HG02798 (cell line): ENCODE results near the gene SNTG2.

Source experiments
- ATAC-seq: cut with Tn5 transposase; IDR thresholded peaks from one replicate; pipeline ENCODE4 v1.9.1; 2021; ENCODE audit warnings: mild to moderate bottlenecking; ENCODE audit not compliant: unreplicated experiment, poor library complexity

SNTG2 gene

DNA sequence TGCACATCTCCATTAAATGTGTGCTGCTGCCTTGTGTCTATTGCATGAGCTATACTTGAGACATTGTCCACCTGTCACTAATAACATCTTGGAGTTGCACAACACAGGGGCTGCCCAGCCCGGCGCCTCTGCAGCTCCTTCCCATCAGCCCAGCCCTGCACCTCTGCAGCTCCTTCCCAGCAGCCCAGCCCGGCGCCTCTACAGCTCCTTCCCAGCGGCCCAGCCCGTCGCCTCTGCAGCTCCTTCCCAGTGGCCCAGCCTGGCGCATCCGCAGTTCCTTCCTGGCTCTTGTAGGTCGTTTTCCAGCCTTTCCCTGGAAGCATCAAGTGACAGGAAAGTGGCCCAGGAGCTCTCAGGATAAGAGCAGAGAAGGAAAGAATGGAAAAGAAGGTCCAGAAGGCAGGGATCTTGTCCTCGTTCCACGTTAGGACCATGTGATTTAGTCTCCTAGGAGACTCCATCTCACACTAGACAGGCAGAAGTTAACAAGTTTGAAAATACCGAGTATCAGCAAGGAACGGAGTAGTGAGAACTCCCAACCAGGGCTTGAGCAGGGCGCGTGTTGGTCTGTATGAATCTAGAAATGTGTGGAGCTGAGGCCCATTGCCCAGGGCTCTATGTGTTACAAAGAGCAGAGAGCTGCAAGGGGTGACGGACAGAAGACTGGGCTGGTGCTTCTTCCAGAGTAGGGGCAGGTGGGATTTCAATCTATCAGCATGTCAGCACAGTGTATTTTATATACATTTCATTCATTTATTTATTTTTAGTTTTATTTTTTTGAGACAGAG lies 346.9 kb downstream of the SNTG2 start:
- ATAC-seq, result no peak

DNA sequence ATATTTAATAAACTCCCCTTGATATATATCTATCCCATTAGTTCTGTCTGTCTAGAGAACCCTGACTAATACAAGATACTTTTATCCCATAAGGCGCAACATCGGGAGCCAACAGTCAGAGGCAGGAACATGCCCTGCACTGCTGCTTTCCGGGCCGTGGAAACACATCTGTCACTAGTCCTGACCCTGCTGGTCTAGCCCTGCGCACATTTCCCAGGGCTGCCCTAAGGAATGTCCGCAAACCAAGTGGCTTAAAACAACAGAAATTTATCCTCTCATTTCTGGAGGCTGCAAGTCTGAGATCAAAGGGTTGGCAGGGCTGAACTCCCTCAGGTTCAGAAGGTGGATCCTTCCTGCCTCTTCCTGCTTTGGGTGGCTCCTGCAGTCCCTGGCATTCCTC lies 348.4 kb downstream of the SNTG2 start:
- ATAC-seq, result no peak

DNA sequence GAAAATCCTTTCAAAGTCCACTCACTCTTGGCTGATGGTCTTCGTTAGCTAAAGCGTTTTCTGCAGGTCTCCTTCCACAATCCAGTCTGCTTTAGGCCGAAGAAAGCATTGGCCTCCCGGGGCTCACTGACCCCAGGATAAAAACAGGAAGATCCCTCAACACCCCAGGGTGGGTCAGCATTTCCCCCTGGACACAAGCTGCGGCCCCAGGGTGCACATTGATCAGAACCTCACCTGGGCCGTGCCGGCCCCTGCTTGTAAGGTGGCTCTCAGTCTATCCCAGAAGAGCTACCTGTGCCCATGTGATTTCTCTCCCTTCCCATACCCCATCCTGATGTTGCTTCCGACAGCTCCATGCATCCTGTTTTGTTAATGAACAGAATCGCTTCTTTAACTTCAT lies 349.6 kb downstream of the SNTG2 start:
- ATAC-seq, result no peak

DNA sequence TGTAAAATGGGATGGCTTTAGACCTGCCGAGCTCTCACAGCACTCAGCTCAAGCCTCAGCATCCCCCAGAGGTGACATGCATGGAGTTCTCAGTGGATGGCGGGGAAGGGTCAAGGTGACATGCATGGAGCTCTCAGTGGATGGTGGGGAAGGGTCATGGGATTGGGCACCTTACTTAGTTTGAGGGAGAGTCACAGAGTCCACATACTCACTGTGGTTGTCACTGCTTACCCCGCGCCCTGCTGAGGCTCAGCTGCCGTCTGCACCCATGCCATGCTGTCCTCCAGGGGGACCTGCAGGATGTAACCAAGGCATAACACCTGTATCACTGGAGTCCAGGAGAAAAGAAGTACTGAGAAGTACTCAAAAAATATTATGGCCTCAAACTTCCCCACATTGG lies 350.4 kb downstream of the SNTG2 start:
- ATAC-seq, result no peak

DNA sequence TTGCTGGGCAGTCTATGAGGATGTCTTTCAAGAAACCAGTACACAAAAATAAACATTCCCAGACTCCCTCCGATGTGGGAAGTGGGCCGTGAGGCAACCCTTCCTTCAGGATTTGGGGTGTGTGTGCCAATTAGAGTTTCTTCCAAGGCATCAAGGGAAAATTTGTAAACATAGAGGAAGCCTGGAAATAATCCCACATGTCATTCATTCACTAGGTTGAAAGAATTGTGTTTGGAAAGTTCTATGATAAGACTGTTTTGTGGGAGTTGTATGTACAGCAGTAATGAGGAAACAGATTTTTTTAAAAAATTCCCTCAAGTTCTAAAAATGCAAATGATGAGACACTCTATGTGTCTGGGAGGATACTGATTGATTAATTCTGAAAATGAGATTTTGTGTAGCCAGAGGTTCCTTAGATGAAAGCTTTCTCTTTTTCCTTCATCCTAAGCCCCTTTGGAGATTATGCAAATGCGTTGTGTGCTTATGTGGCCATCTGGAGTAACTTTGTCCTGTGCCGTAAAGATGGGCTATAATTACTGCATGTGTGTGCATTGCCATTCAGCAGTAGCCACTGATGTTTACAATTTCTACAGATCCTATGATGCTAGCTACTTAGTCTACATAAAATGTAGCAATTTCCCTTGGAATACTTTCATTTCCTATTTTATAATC lies 354.8 kb downstream of the SNTG2 start:
- no peak for ATAC-seq

DNA sequence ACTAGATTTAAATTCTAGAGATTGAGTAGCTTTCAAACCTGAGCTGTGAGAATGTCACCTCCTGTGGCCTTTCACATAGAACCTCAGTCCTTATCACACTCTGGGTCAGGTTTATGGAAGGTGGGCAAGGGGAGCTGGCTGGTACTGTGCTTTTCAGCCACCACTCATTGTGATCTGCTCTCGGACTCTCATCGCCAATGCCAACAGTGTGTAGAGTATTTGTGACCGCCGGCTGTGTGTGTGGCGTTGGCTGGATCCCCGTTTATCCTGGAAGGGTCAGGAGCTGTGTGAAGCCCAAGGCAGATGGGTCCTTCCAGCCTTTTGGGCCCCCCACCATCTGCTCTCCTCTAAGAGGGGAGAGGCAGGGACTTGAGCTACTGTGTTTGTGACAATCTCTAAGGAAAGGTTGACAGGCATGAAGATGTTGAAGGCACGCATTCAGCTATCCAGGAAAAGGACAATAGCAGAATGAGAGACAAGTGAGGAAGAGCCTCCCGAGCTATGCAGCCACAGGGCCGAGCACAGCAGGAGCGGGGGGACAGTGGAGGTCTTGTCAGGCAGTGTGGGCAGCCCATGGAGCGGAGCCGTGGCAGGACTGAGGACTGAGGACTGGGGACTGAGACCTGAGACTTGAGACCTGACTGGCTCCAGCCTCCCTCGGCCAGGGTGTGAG lies 355.5 kb downstream of the SNTG2 start:
- no peak for ATAC-seq

DNA sequence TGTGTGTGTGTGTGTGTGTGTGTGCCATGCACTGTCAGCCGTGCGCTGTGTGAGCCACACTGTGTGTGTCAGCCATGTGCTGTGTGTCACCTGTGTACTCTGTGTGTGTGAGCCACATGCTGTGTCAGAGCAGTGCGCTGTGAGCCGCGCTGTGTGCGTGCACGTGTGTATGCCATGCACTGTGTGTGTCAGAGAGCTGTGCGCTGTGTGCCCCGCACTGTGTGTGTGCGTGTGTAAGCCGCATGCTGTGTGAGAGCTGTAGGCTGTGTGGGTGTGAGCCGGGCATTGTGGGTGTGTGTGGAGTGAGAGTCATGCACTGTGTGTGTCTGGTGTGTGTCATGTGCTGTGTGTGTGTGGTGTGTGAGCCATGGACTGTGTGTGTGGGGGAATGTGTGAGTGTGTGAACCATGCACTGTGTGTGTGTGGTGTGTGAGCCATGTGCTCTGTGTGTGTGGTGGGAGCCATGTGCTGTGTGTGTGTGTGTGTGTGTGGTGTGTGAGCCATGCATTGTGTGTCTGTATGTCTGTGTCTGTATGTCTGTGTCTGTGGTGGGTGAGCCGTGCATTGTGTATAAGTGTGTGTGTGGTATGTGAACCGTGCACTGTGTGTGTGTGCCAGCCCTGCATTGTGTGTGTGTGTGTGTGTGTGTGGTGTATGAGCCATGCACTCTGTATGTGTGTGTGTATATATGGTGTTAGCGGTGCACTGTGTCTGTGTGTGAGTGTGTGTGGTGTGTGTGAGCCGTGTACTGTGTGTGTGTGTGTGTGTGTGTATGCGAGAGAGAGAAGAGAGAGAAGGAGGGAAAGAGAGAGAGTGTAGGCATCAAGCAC lies 356.3 kb downstream of the SNTG2 start:
- no peak for ATAC-seq

DNA sequence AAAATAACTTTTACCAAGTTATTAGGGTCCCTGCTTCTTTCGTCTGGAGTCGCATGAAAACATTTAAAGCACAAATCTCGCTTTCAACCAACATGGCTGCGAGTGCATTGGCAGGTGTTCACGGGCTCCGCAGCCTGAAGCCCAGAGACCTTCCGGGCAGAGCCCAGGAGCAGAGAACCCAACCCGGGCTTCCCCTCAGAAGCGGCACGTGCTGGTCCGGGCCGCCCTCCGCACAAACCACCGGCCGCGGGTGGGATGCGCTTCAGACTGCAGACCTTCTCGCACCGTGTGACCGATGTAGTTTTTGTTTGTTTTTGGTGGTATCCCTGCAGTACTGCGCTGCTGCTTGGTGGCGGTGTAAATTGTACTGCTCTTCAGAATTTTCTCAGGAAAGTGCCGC lies 357.0 kb downstream of the SNTG2 start:
- ATAC-seq, result no peak

DNA sequence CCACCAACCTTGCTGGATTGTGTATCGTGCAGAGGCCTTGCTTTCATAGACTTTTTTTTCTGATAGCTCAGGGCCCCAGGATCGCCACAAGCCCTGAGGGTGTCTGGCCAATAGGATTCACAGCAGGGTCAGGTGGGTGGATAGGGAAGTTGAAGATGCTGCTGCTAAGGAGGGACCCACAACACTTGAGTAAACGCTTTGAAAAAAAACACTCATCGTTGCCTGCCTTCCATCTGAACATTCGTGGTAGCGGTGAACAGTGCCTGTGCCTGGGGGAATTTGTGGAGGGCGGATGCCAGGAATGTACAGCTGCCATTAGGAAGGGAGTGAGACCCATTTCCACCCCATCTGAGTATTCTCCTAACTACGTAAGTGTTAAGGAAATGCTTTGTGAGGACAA lies 358.0 kb downstream of the SNTG2 start:
- no peak for ATAC-seq

DNA sequence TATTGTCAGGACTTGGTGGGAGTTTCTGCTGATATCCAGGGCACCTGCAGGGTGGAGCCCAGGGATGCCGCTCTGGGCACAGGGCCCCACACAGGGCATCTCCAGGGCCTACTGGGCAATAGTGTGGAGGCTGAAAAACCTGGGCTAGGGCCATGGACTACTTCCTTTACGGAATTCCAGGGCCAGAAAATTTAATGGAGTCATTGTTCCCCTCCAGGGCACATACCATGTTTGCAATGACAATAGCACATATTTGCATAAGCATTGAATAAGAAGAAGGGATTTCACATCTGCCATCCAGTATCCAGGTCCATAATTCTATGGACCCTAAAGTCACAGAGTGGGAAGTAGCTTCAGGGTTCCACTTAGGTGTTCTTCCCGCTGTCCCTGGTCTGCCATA lies 358.9 kb downstream of the SNTG2 start:
- no peak for ATAC-seq

DNA sequence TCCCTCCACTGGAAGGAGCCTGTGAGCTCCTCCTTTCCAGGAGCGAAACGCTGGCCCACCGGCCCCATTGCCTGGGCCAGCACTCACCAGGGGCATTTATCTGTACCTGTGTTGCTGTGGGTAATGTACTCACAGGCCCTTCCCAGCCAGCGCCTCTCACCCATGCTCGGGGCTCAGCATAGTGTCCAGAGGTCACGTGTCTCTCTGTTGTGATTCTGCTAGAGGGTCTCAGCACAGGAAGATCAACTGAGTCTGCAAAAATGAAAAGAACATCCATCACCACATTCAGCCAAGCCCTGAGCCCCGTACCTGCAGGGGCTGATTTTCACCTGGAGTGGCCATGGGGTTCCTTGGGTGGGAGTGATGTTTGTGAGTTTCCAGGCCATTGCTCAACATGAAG lies 359.6 kb downstream of the SNTG2 start:
- no peak for ATAC-seq

DNA sequence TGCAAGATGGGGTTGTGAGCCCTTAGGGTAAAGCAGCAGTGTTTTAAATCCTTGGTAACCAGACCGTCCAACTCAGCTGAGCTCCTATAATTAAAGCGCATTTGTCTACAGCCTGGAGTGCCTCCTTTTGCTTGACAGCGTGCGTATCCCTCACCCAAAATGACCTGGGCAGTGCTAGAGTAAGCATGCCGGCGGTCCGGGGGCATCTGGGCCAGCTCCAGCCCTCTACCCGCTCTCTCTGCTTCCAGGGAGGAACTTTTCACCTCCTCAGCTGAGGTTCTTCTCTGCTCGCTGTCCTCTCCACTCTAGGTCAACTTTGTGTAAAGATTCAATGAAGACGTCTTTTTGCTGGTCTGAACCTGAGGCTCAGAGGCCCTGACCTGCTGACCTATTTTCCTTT lies 360.2 kb downstream of the SNTG2 start:
- ATAC-seq, result no peak

DNA sequence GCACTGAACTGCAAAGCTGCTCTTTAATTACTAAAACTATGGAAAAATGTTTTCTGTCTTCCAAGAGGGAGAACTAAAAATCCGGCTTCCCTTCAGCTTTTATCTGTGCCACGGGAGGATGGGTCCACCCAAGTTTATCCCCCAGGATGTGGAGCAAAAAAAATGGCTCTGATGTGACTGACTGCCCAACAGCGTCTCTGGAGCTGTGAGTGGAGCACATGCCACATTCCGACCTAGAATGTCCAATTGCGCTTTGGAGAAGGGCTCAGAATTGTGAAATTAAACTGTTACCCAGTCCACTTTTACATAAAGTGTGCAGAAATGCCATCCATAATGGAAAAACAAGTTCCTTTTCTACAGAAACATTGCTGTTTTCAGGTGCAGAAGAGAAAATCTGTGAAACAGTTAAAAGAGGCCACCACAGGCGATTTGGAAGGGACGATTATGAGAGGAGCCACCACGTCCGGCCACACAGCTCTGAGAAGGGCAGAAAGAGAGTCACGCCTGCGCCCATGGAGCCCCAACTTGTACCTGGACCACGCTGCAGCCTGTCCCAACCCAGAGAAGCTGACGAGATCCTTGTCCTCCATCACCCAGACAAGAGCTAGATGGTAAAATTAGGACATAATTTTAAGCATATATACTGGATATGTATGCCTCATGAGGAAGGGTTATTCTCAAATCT lies 362.7 kb downstream of the SNTG2 start:
- ATAC-seq, result no peak

DNA sequence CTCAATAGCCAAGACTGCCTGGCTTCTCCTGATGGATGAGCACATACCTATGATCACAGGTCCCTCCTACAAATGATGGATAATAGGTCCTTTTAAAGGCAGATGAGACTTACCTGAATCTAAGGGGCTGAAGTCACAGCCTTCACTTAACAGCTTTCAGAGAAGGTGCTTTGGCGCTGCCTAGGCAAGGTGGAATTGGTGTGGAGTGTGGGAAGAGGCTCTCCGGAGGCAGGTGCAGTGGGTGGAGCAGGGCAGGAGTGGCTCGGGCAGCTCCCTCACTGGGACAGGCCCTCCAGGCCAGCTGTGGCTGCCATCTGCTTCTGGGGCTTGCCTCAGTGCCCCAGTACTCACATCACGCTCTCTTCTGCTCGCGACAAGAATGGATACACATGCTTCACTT lies 363.6 kb downstream of the SNTG2 start:
- ATAC-seq, result no peak

DNA sequence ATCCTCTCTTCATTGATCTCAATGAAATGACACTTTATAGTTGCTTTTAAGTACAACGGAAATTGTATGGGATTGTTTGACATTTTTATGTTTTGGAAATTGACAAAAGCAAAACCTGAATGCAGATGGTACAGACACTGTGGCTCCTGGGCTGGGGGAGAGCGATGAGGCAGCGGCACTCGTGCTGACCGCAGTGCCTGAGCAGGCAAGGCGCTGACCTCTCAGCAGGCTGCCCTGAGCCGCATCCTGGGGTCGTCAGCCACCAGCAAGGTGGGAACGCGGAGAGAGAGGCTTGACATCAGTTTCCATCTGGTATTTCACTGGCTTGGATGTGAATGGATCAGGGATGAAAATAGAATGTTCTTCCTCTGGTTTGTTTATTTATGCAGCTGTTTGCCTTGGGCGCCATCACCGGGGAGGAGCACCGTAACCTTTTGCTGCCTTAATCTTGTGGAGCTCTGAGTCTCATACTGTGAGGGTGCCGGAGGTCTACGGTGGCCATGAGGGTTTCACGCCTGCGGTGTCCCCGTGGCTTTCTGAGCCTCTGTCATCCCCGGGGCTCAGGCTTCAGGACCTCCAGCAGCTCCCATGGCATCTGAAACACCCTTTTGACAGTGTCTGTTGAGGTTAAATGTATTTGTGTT lies 367.8 kb downstream of the SNTG2 start:
- no peak for ATAC-seq

DNA sequence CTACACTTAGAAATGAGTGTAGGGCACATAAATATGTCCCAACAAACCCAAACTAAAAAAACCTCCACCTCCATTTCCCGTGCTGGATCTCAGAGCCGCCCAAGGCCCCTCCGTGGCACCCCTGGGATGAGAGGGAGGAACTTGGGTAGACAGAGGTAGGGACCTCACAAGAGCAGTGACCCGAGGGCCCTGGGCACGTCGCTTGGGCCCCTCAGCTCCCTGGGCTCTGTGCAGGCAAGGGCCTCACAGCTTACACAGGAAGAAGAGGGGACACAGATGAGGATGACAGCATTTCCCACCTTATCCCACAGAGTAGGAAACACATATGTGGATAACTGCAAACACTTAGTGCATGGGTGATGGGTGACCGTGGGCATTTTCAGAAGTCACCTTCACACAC lies 368.7 kb downstream of the SNTG2 start:
- no peak for ATAC-seq

DNA sequence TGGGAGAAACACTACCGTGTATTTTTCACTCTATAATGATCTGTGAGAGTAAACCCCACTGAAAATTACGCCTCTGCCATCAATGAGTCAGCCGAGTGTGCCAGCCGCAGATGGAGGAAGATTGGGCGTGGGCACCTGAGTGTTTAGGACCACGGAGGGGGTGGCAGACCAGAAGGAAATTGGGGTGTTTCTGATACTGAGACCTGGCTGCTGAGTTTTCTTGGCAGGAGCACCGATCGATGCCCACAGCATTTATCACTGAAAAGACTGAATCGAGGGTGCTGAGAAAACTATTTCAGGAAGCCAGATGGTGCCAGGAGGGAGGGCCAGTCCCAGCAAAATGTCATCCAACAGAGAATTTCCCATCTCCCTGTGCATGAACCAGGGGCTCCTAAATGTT lies 370.7 kb downstream of the SNTG2 start:
- no peak for ATAC-seq

DNA sequence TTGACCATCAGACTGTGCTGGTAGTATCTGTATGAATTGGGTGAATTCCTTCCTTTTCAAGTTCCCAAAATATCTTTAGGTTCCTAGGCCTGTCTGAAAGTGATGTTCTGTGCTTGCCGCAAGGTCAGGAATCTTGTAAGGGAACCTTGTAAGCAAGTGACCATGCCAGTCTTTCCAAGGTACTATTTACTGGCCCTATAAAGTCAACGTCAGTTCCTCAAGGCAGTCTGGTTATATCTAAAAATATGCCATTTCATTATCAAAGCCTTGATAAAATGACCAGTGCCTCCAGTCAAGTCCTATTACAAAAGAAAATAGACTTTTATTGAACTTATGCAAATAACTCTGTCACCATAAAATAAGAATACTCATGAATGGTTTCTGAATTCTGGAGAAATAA lies 374.2 kb downstream of the SNTG2 start:
- no peak for ATAC-seq

DNA sequence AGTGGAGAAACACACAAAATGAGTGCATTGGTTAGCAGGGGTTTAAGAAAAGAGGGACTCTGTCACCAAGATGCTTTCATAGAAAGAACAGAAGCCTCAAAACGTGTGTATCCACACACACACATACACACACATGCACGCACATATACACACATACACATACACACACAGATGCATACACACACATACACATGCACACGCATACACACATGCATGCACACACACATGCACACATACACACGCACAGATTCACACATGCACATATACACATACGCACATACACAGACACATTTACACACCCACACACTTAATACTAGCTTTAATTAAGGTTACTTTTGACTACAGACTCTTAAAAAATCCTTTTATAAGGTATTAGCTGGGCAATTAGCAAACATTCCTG lies 378.0 kb downstream of the SNTG2 start:
- ATAC-seq, result no peak
